Smooth muscle cell (in vitro differentiated cells): ENCODE data around the gene WNT2. TPM values are rescaled to one million over a fixed set of nuclear protein-coding genes. Genes with fewer than 3 reads are reported as not detected.

ENCODE experiments used
- DNase-seq: peaks from one replicate; lab custom pipeline; 2025; ENCODE audit not compliant: unreplicated experiment; lab: John Stamatoyannopoulos, UW
- H2AFZ ChIP-seq: fragments of 200-600 bp; sonication (generic); 2 replicates; pipeline ENCODE4 v1.6.0; 2016; ENCODE audit warnings: antibody characterized with exemption, low read depth, mild to moderate bottlenecking
- H3F3A ChIP-seq: fragments of 200-600 bp; sonication (generic); 2 replicates; pipeline ENCODE4 v1.6.0; 2017; ENCODE audit warnings: antibody characterized with exemption, low read depth
- H3K27ac ChIP-seq: fragments of 200-600 bp; sonication (generic); 2 replicates; pipeline ENCODE4 v1.5.1; 2016; ENCODE audit warnings: low read depth, mild to moderate bottlenecking
- H3K27me3 ChIP-seq: fragments of 200-600 bp; sonication (generic); 2 replicates; pipeline ENCODE4 v1.6.1; 2016; ENCODE audit warnings: low read depth, mild to moderate bottlenecking
- H3K36me3 ChIP-seq: fragments of 200-600 bp; sonication (generic); 2 replicates; pipeline ENCODE4 v1.5.1; 2016; ENCODE audit warnings: low read depth
- H3K4me1 ChIP-seq: fragments of 200-600 bp; sonication (generic); 2 replicates; pipeline ENCODE4 v1.5.1; 2016; ENCODE audit warnings: low read depth
- H3K4me2 ChIP-seq: fragments of 200-600 bp; sonication (generic); 2 replicates; pipeline ENCODE4 v1.6.0; 2016; ENCODE audit warnings: mild to moderate bottlenecking
- H3K4me3 ChIP-seq: fragments of 200-600 bp; sonication (generic); 2 replicates; pipeline ENCODE4 v1.5.1; 2016; ENCODE audit warnings: mild to moderate bottlenecking
- H3K79me2 ChIP-seq: fragments of 200-600 bp; sonication (generic); 2 replicates; pipeline ENCODE4 v1.6.0; 2016; ENCODE audit warnings: low read depth, mild to moderate bottlenecking
- H3K9ac ChIP-seq: fragments of 200-600 bp; sonication (generic); 2 replicates; pipeline ENCODE4 v1.6.0; 2016; ENCODE audit warnings: low read depth
- H3K9me3 ChIP-seq: fragments of 200-600 bp; sonication (generic); replicated peaks from 2 replicates; pipeline ENCODE4 v1.5.1; 2016; ENCODE audit warnings: low read depth
- H4K20me1 ChIP-seq: fragments of 200-600 bp; sonication (generic); 2 replicates; pipeline ENCODE4 v1.6.0; 2016; ENCODE audit warnings: low read depth
- WGBS: methylation state at CpG from one replicate; pipeline ENCODE4 v1.1.7; 2016; ENCODE audit warnings: low lambda C conversion rate; 5-methylcytosine and 5-hydroxymethylcytosine counted together
- polyA plus RNA-seq: library from polyadenylated mRNA; unstranded; fragments of >200 nt; fragmentation: Nextera tagmentation; extraction: Ambion mirVana; gene quantifications from 2 replicates; pipeline ENCODE4 v1.2.1, GENCODE V29; 2016
- total RNA-seq: library from RNA; depleted of rRNA; stranded (reverse); fragments of >200 nt; gene quantifications from 2 replicates; pipeline ENCODE4 v1.2.3, GENCODE V29; 2014
- TF ChIP-seq, protein P1 (sequence below): fragments of 200-600 bp; sonication (generic); IDR thresholded peaks from 2 replicates; pipeline ENCODE4 v1.5.1; 2017; ENCODE audit warnings: borderline replicate concordance, mild to moderate bottlenecking, antibody characterized with exemption; ENCODE audit not compliant: insufficient read depth, poor library complexity, severe bottlenecking

WNT2 gene
- total and polyA plus RNA-seq, 2 experiments from 2014 or later = 98.9 to 182 TPM

DNA sequence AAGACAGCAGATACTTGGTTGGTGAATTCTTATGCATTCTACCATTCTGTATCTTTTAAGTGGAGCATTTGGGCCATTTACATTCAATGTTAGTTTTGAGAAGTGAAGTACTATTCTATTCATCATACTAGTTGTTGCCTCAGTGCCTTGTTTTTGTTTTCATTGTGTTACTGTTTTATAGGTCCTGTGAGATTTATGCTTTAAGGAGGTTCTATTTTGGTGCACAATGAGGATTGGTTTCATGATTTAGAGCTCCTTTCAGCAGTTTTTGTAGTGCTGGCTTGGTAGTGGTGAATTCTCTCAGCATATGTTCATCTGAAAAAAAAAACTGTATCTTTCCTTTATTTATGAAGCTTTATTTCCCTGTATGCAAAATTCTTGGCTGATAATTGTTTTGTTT, 23.3 kb upstream of the WNT2 start:
- Histone ChIP-seq H3K4me1 (peaks cover 6% of the 10 kb centered on the region), H3K36me3 (no peaks in the 10 kb centered on the region), H2AFZ (no peak overlapping the region), H3K9me3 (no peaks in the 10 kb centered on the region), H3K27ac (no peak overlapping the region), H3K4me3 (no peak overlapping the region), H3K9ac (no peak overlapping the region), H4K20me1 (no peaks in the 10 kb centered on the region), H3F3A (no peaks in the 10 kb centered on the region), H3K4me2 (no peak overlapping the region), H3K79me2 (no peaks in the 10 kb centered on the region), H3K27me3 (no peaks in the 10 kb centered on the region)
- TF ChIP-seq, protein P1, sequence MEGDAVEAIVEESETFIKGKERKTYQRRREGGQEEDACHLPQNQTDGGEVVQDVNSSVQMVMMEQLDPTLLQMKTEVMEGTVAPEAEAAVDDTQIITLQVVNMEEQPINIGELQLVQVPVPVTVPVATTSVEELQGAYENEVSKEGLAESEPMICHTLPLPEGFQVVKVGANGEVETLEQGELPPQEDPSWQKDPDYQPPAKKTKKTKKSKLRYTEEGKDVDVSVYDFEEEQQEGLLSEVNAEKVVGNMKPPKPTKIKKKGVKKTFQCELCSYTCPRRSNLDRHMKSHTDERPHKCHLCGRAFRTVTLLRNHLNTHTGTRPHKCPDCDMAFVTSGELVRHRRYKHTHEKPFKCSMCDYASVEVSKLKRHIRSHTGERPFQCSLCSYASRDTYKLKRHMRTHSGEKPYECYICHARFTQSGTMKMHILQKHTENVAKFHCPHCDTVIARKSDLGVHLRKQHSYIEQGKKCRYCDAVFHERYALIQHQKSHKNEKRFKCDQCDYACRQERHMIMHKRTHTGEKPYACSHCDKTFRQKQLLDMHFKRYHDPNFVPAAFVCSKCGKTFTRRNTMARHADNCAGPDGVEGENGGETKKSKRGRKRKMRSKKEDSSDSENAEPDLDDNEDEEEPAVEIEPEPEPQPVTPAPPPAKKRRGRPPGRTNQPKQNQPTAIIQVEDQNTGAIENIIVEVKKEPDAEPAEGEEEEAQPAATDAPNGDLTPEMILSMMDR = no peak
- DNase-seq = no peak

DNA sequence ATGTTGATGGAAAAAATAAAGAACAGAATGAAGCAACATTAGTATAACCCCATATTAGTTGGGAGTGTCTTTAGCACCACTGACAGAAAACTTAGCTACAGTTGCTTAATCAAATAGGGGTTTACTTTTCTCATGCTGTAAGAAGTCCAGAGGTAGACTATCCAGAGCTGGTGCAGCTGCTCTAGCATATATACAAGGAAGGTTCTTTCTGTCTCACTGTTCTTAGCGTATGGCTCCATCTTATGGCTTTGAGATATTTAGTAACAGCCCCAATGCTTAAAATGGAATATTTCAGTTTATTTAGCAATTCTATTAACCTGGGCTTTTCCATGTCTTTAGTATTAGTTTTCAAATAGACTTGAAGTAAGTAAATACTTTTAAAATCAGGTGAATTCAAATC, 15.2 kb upstream of the WNT2 start:
- no peak overlapping the region for H3K27ac ChIP-seq
- peaks cover 2% of the 10 kb centered on the region for H3K36me3 ChIP-seq
- no peak overlapping the region for H2AFZ ChIP-seq
- no peak overlapping the region for H3K4me3 ChIP-seq
- H3K27me3 ChIP-seq = no peaks in the 10 kb centered on the region
- H3F3A ChIP-seq = no peaks in the 10 kb centered on the region
- no peak overlapping the region for H3K4me2 ChIP-seq
- no peaks in the 10 kb centered on the region for H3K9me3 ChIP-seq
- TF ChIP-seq, protein P1 = peak; percentile 11
- no peak overlapping the region for H3K9ac ChIP-seq
- 88% methylated on average over 1 of the region's 1 CpG for WGBS
- H3K79me2 ChIP-seq = no peaks in the 10 kb centered on the region
- no peaks in the 10 kb centered on the region for H4K20me1 ChIP-seq
- H3K4me1 ChIP-seq = no peaks in the 10 kb centered on the region
- DNase-seq = no peak

- no peaks in the 10 kb centered on the region for H3K9me3 ChIP-seq
- TF ChIP-seq, protein P1 = peak; percentile 25
- H3K9ac ChIP-seq = no peak overlapping the region
- H3K27ac ChIP-seq = no peak overlapping the region
- H2AFZ ChIP-seq = no peak overlapping the region
- H3F3A ChIP-seq = no peaks in the 10 kb centered on the region
- H3K4me1 ChIP-seq = no peaks in the 10 kb centered on the region
- no peaks in the 10 kb centered on the region for H4K20me1 ChIP-seq
- H3K4me2 ChIP-seq = no peak overlapping the region
- H3K79me2 ChIP-seq = no peaks in the 10 kb centered on the region
- peaks cover 2% of the 10 kb centered on the region for H3K36me3 ChIP-seq
- no peaks in the 10 kb centered on the region for H3K27me3 ChIP-seq
- DNase-seq = no peak
- no peak overlapping the region for H3K4me3 ChIP-seq
Observed at GRCh38 chr7:117333168-117333567, 10.3 kb upstream of the WNT2 start.

GRCh38 chr7:117332031-117332430, 9.2 kb upstream of the WNT2 start:
- H3K27me3 ChIP-seq = no peaks in the 10 kb centered on the region
- H3K9me3 ChIP-seq = no peaks in the 10 kb centered on the region

More at GRCh38 chr7:117332031-117332430, 9.2 kb upstream of the WNT2 start:
- TF ChIP-seq, protein P1 = no peak
- Histone ChIP-seq H3K36me3 (peaks cover 2% of the 10 kb centered on the region), H4K20me1 (no peaks in the 10 kb centered on the region), H3F3A (no peaks in the 10 kb centered on the region), H3K4me3 (no peak overlapping the region), H3K27ac (no peak overlapping the region), H2AFZ (no peak overlapping the region), H3K9ac (no peak overlapping the region), H3K4me2 (no peak overlapping the region), H3K4me1 (no peaks in the 10 kb centered on the region), H3K79me2 (no peaks in the 10 kb centered on the region)
- DNase-seq = no peak
